CD14-positive monocyte (primary cell): ENCODE results near the gene CDH4. TPM values are rescaled to one million over a fixed set of nuclear protein-coding genes. Genes with fewer than 3 reads are reported as not detected.

ENCODE experiments used
- DNase-seq, 3 donors: peaks; one replicate each; pipeline ENCODE4 v3.0.0-alpha.2; 2011 to 2022
- H2AFZ ChIP-seq: 2 replicates; pipeline ENCODE4 v1.6.0; 2012; ENCODE audit warnings: mild to moderate bottlenecking, low read depth, low read length, inconsistent platforms; ENCODE audit not compliant: insufficient read depth, poor library complexity, severe bottlenecking
- H3K27ac ChIP-seq, 2 donors: 1 replicate in 1 of 2; 2 replicates in 1 of 2; pipeline ENCODE4 v1.5.1; 2012 to 2013; ENCODE audit warnings: low read length in 2 of 2, control low read depth in 1 of 2, inconsistent platforms in 1 of 2, low read depth in 1 of 2, mild to moderate bottlenecking in 1 of 2
- H3K27me3 ChIP-seq, 2 donors: one replicate each; pipeline versions ENCODE4 v1.6.0 to v1.6.1; 2011 to 2013; ENCODE audit warnings: low read length in 2 of 2; ENCODE audit not compliant: control insufficient read depth in 2 of 2, insufficient read depth in 2 of 2
- H3K36me3 ChIP-seq, 2 donors: replicated peaks in 1 of 2; 1 replicate in 1 of 2; 2 replicates in 1 of 2; pipeline versions ENCODE4 v1.5.1 to v1.6.1; 2012 to 2013; ENCODE audit warnings: low read length in 2 of 2, control low read depth in 1 of 2, inconsistent platforms in 1 of 2, mild to moderate bottlenecking in 1 of 2; ENCODE audit not compliant: insufficient read depth in 2 of 2, control insufficient read depth in 1 of 2
- H3K4me1 ChIP-seq, 2 donors: 1 replicate in 1 of 2; 2 replicates in 1 of 2; pipeline versions ENCODE4 v1.5.1 to v1.6.1; 2012 to 2013; ENCODE audit warnings: low read length in 2 of 2, control low read depth in 1 of 2, inconsistent platforms in 1 of 2, mild to moderate bottlenecking in 1 of 2, moderate library complexity in 1 of 2; ENCODE audit not compliant: insufficient read depth in 2 of 2, control insufficient read depth in 1 of 2
- H3K4me2 ChIP-seq: replicated peaks from 2 replicates; pipeline ENCODE3; 2012; ENCODE audit warnings: low read length, moderate library complexity, mild to moderate bottlenecking; ENCODE audit not compliant: poor library complexity, severe bottlenecking; ENCODE audit errors: extremely low read depth
- H3K4me3 ChIP-seq, 3 experiments: fragments of 200-600 bp in 1 of 3; sonication (generic) in 1 of 3; replicated peaks in 1 of 3; 1 replicate in 2 of 3; 2 replicates in 1 of 3; pipeline ENCODE4 v1.5.1; 2011 to 2013; ENCODE audit warnings: low read length in 3 of 3, mild to moderate bottlenecking in 3 of 3, control low read depth in 2 of 3, low read depth in 2 of 3, inconsistent platforms in 1 of 3, moderate library complexity in 1 of 3
- H3K79me2 ChIP-seq: 2 replicates; pipeline ENCODE4 v1.6.0; 2012; ENCODE audit warnings: mild to moderate bottlenecking, control low read depth, inconsistent platforms, low read length, moderate library complexity; ENCODE audit not compliant: insufficient read depth
- H3K9ac ChIP-seq: 2 replicates; pipeline ENCODE4 v1.6.0; 2017; ENCODE audit warnings: low read length, mild to moderate bottlenecking; ENCODE audit not compliant: insufficient read depth, poor library complexity, severe bottlenecking
- H3K9me3 ChIP-seq, 2 donors: replicated peaks in 1 of 2; 1 replicate in 1 of 2; 2 replicates in 1 of 2; pipeline versions ENCODE4 v1.5.1 to v1.6.1; 2012 to 2013; ENCODE audit warnings: low read length in 2 of 2, control low read depth in 1 of 2; ENCODE audit not compliant: control insufficient read depth in 1 of 2, insufficient read depth in 1 of 2
- H4K20me1 ChIP-seq: 2 replicates; pipeline ENCODE4 v1.6.0; 2012; ENCODE audit warnings: mild to moderate bottlenecking, low read length, control low read depth, moderate library complexity; ENCODE audit not compliant: insufficient read depth
- H3K27ac Mint-ChIP-seq, 7 donors: one replicate each; pipeline ENCODE4 v1.8.0; 2020; ENCODE audit warnings: mild to moderate bottlenecking in 7 of 7, mixed read lengths in 7 of 7, moderate library complexity in 6 of 7, inconsistent platforms in 2 of 7
- H3K27me3 Mint-ChIP-seq, 3 donors: one replicate each; pipeline ENCODE4 v1.8.0; 2021 to 2022; ENCODE audit warnings: low read depth in 3 of 3, mild to moderate bottlenecking in 3 of 3, mixed read lengths in 3 of 3, moderate library complexity in 3 of 3, inconsistent platforms in 1 of 3
- H3K36me3 Mint-ChIP-seq, 2 donors: one replicate each; pipeline ENCODE4 v1.8.0; 2020; ENCODE audit warnings: mixed read lengths in 2 of 2, inconsistent platforms in 1 of 2, mild to moderate bottlenecking in 1 of 2
- H3K4me1 Mint-ChIP-seq: one replicate; pipeline ENCODE4 v1.8.0; 2020; ENCODE audit warnings: mild to moderate bottlenecking, mixed read lengths
- H3K4me3 Mint-ChIP-seq, 2 donors: one replicate each; pipeline ENCODE4 v1.8.0; 2020; ENCODE audit warnings: mild to moderate bottlenecking in 2 of 2, mixed read lengths in 2 of 2, moderate library complexity in 1 of 2
- H3K9me3 Mint-ChIP-seq, 7 donors: one replicate each; pipeline ENCODE4 v1.8.0; 2020 to 2022; ENCODE audit warnings: mixed read lengths in 7 of 7, mild to moderate bottlenecking in 6 of 7, moderate library complexity in 6 of 7, inconsistent platforms in 2 of 7
- WGBS: methylation state at CpG from one replicate; pipeline ENCODE4 v1.1.5; 2013; ENCODE audit warnings: missing lambda C conversion rate; ENCODE audit not compliant: insufficient coverage; 5-methylcytosine and 5-hydroxymethylcytosine counted together
- intact Hi-C, 2 donors: fragments of 100-400 bp; cut with micrococcal nuclease; formaldehyde crosslinking; loops; one replicate each; pipeline versions ENCODE4 v1.15.0 to v1.15.1; 2023
- polyA plus RNA-seq, 3 donors: library from polyadenylated mRNA; depleted of rRNA in 1 of 3; unstranded in 2 of 3; stranded (reverse) in 1 of 3; fragments of 300-500 nt in 2 of 3; fragments of >200 nt in 1 of 3; fragmentation: Illumina TruSeq in 2 of 3; gene quantifications; 1 replicate in 2 of 3; 2 replicates in 1 of 3; pipeline ENCODE4 v1.2.3, GENCODE V29; 2012 to 2021
- TF ChIP-seq, protein P1 (sequence below): fragments of 200-600 bp; IDR thresholded peaks from one replicate; pipeline ENCODE4 v1.8.0; 2022; ENCODE audit warnings: antibody characterized with exemption, mild to moderate bottlenecking

Gene CDH4
- polyA plus RNA-seq, 3 donors, result not detected

GRCh38 chr20:61679473-61679872, 427.4 kb downstream of the CDH4 start:
- no peak overlapping the region for H3K27ac ChIP-seq
- Mint-ChIP-seq H3K4me3 (no peak overlapping the region), H3K27me3 (peaks cover 0 to 2% (median 1%) of the 10 kb centered on the region in 3 donors), H3K36me3 (no peaks in the 10 kb centered on the region), H3K4me1 (no peaks in the 10 kb centered on the region), H3K27ac (no peak overlapping the region), H3K9me3 (peaks cover 0 to 48% (median 37%) of the 10 kb centered on the region in 7 donors)
- H3K4me2 ChIP-seq, result no peak overlapping the region
- no peaks in the 10 kb centered on the region for H3K27me3 ChIP-seq
- intact Hi-C loops, result no loop called here
- H3K9ac ChIP-seq, result no peak overlapping the region
- no peak for DNase-seq
- H3K36me3 ChIP-seq, result no peaks in the 10 kb centered on the region
- H3K4me3 ChIP-seq, result no peak overlapping the region
- TF ChIP-seq, protein P1, sequence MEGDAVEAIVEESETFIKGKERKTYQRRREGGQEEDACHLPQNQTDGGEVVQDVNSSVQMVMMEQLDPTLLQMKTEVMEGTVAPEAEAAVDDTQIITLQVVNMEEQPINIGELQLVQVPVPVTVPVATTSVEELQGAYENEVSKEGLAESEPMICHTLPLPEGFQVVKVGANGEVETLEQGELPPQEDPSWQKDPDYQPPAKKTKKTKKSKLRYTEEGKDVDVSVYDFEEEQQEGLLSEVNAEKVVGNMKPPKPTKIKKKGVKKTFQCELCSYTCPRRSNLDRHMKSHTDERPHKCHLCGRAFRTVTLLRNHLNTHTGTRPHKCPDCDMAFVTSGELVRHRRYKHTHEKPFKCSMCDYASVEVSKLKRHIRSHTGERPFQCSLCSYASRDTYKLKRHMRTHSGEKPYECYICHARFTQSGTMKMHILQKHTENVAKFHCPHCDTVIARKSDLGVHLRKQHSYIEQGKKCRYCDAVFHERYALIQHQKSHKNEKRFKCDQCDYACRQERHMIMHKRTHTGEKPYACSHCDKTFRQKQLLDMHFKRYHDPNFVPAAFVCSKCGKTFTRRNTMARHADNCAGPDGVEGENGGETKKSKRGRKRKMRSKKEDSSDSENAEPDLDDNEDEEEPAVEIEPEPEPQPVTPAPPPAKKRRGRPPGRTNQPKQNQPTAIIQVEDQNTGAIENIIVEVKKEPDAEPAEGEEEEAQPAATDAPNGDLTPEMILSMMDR, result no peak
- H3K79me2 ChIP-seq, result no peaks in the 10 kb centered on the region
- H3K4me1 ChIP-seq, result no peaks in the 10 kb centered on the region
- no peak overlapping the region for H2AFZ ChIP-seq
- WGBS, result 90% methylated on average over 10 of the region's 10 CpGs
- H4K20me1 ChIP-seq, result no peaks in the 10 kb centered on the region
- H3K9me3 ChIP-seq, result peaks cover 7 to 81% of the 10 kb centered on the region in 2 donors

GRCh38 chr20:61680096-61680495, 428.0 kb downstream of the CDH4 start:
- Histone ChIP-seq H3K4me3 (no peak overlapping the region), H3K27ac (no peak overlapping the region), H3K4me1 (no peaks in the 10 kb centered on the region), H3K36me3 (no peaks in the 10 kb centered on the region), H3K9me3 (peaks cover 7 to 81% of the 10 kb centered on the region in 2 donors), H3K79me2 (no peaks in the 10 kb centered on the region), H3K4me2 (no peak overlapping the region), H4K20me1 (no peaks in the 10 kb centered on the region), H3K27me3 (no peaks in the 10 kb centered on the region), H2AFZ (no peak overlapping the region), H3K9ac (no peak overlapping the region)
- no peak for DNase-seq
- intact Hi-C loops, result no loop called here
- Mint-ChIP-seq H3K4me3 (no peak overlapping the region), H3K9me3 (peaks cover 0 to 52% (median 41%) of the 10 kb centered on the region in 7 donors), H3K4me1 (no peaks in the 10 kb centered on the region), H3K27me3 (peaks cover 0 to 2% (median 1%) of the 10 kb centered on the region in 3 donors), H3K27ac (no peak overlapping the region), H3K36me3 (no peaks in the 10 kb centered on the region)
- TF ChIP-seq, protein P1, result no peak
- WGBS, result 90% methylated on average over 7 of the region's 7 CpGs
